GM18951 (cell line): ENCODE results near the gene XPNPEP1.
"Not testable (repeated sequence)": the region's sequence is repeated elsewhere in the genome, so short reads cannot be mapped to it uniquely, and the experiment has no call there.

Source experiments
- POLR2A ChIP-seq: IDR thresholded peaks from 4 replicates; pipeline ENCODE4 v1.6.1; 2011; ENCODE audit warnings: mild to moderate bottlenecking; ENCODE audit not compliant: insufficient read length, insufficient read depth; ENCODE audit errors: extremely low read depth
- in situ Hi-C: fragments of 300-500 bp; cut with MboI; formaldehyde crosslinking; loops from one replicate; pipeline ENCODE4 v1.12.0; 2022; ENCODE audit warnings: low sequenced_read_pairs, mixed read lengths, inconsistent platforms; ENCODE audit not compliant: unreplicated experiment

XPNPEP1 gene

DNA sequence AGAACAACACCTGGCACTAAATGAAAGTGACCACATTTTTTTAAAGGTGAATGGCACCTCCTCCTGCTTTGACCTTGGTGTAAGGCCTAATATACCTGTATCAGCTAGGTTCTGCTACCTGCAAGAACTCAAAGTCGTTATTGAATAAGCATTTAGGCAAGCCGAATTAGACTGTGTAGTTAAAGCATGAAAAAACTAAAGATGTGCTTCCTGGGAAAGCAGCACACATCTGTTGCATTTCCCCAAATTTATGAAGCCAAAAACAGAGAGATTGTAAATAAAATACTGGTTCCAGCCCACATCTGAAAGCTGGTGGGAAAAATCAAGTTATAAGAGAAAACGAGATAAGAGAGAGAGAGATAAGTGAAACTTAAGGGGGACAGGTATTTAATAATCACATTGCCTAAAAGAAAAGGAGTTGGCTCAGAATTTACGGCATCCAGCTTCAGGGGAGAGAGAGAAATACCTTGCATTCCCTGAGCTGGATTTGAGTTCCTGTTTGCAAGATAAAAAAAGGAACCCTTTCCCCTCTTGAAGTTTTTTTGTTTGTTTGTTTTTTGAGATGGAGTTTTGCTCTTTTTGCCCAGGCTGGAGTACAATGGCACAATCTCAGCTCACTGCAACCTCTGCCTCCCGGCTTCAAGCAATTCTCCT is 1.8 kb upstream of the XPNPEP1 start:
- in situ Hi-C loops, result no loop called here
- TF ChIP-seq POLR2A, result no peak

DNA sequence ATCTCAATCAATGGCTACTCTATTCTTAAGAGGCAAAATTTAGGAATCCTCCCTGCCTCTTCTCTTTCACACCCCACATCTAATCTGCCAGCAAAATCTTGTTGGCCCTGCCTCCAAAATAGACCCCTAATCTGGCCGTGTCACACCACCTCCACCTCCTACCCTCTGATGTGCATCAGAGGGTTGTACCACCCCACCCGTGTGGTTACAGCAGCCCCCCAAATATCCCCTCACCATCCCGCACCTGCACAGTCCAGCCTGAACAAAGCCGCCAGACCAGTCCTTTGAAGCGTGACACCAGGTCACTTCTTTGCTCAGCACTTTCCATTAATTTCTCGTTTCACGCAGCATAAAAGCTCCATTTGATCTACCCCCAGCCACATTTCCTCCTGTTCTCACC is 776 bp upstream of the XPNPEP1 start:
- in situ Hi-C loops, result no loop called here
- TF ChIP-seq POLR2A, result no peak

DNA sequence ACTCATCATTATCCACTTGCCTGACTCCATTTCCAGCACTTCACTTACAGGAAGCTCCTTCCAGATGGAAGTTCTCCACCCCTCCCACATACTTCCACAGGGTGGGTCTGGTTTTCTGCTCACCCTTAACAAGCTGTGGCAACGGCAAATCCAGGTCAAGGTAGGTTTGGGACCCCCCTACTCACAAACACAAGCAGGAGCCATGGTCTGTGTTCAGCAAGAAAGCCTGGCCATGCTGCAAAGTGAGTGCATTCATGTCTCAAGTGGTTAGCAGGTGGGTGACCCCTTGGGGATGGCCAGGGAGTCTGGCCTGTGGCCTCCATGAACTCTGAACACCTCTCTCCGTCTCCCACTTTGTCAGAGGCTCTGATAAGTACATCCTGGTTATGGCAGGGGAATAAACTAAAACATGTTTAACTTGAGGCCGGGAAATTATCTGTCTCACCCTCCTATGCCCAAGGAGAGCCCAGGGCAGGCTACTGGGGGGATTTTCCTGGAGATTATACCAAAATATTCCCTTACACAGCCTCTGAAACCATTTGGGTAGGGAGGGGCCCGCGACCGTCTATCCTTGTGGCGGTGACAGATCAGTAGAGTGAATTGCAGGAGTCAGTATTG is 844 bp downstream of the XPNPEP1 start:
- no peak for TF ChIP-seq POLR2A
- in situ Hi-C loops, result no loop called here

DNA sequence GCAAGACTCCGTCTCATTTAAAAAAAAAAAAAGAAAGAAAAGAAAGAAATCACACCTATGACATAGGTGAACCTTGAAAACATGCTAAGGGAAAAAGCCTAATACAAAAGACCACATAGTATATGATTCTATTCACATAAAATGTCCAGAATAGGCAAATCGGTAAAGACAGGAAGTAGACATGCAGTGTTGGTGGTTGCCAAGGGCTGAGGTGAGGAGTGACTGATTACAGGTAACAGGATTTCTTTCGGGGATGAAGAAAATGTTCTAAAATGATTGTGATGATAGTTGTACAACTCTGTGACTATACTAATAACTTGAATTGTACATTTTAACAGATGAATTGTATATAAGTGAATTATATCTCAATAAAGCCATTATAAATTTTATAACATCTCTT is 3.3 kb downstream of the XPNPEP1 start:
- in situ Hi-C loops, result no loop called here
- TF ChIP-seq POLR2A, result no peak

DNA sequence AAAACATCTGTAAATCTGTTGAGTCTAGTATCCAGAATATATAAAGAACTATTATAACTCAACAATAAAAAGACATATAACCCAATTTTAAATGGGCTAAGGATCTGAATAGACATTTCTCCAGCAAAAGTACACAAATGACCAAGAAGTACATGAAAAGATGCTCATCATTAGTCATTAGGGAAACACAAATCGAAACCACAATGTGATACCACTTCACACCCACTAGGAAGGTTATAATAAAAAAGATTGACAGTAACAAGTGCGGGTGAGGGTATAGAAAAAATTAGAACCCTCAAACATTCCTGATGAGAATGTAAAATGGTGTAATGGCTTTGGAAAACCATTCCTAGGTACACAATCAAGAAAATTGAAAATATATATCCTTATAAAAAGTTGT is 4.1 kb downstream of the XPNPEP1 start:
- TF ChIP-seq POLR2A, result no peak
- in situ Hi-C loops, result no loop called here

DNA sequence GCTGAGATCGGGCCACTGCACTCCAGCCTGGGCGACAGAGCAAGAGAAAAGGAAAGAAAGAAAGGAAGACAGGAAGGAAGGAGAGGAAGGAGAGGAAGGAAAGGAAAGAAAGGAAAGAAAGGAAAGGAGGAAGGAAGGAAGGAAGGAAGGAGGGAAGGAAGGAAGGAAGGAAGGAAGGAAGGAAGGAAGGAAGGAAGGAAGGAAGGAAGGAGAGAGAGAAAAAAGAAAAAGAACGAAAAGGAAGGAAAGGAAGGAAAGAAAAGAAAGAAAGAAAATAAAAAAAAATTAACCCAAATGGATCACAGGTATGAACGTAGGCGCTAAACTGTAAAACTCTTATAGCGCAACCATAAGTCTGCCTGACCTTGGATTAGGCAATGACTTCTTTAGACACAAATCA is 4.6 kb downstream of the XPNPEP1 start:
- in situ Hi-C loops, result not testable (repeated sequence)

DNA sequence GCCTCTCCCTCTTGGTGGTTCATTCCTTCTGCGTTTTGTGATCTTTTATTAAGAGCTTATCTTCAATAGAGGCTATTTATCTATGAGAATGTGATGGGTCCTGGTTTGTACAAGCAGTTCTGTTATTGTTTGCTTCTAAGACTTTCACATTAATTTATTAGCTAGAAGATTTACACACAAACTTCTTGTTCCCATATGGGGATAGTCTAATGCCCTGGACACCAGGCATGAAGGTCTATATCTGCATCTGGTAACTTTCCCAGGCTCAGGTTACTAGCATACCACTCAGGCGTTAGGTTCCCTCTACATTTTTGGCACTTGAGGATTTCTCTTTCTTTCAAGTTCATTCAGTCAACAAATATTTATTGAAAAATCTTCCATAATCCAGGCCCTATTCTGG is 7.7 kb downstream of the XPNPEP1 start:
- no peak for TF ChIP-seq POLR2A

DNA sequence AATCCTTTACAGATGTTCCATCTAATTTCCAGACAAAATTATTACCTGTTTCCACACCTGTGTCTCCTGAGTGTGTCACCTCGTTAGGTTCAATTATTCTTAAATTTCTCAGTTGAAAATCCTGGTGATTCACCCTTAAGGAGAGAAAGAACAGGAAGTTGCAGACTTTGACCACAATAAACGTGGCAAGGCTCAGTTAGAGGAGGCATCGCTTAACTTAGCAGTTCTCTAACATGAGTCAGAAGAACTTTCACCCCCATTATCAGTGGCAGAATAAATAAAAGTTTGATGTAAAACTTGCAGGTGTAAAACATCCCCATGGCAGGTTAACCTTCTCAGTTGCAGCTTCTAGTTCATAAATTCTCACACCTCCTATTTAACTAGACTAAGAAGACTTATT is 8.3 kb downstream of the XPNPEP1 start:
- in situ Hi-C loops, result no loop called here
- no peak for TF ChIP-seq POLR2A

More for the DNA sequence above, 7.7 kb downstream of the XPNPEP1 start:
- in situ Hi-C loops, result no loop called here

DNA sequence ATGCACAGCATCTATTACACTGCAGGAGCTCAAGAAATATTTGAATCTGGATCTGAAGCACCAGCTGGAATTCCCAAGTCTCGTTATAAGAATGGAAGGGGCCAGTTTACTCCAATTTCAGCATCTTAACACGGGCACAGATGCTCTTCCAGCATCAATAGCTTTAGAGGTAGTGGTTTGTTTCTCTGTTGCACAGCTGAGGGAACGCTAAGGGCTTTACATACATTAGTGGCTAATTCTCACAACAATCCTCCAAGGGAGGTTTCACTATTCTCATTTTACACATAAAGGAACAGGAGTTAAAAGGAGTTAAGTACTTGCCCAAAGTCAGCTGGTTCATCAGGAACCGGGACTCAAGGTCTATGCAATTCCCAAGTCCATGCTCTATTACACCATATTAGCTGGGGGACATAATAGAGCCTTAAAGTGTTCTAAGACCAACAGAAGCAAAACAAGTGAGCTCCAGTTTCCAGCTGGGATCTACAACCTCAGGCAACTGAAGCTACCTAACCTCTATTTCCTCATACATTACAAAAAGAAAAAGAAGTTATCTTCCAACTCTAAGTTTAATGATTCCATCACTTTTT is 9.9 kb downstream of the XPNPEP1 start:
- TF ChIP-seq POLR2A, result no peak
- in situ Hi-C loops, result no loop called here

DNA sequence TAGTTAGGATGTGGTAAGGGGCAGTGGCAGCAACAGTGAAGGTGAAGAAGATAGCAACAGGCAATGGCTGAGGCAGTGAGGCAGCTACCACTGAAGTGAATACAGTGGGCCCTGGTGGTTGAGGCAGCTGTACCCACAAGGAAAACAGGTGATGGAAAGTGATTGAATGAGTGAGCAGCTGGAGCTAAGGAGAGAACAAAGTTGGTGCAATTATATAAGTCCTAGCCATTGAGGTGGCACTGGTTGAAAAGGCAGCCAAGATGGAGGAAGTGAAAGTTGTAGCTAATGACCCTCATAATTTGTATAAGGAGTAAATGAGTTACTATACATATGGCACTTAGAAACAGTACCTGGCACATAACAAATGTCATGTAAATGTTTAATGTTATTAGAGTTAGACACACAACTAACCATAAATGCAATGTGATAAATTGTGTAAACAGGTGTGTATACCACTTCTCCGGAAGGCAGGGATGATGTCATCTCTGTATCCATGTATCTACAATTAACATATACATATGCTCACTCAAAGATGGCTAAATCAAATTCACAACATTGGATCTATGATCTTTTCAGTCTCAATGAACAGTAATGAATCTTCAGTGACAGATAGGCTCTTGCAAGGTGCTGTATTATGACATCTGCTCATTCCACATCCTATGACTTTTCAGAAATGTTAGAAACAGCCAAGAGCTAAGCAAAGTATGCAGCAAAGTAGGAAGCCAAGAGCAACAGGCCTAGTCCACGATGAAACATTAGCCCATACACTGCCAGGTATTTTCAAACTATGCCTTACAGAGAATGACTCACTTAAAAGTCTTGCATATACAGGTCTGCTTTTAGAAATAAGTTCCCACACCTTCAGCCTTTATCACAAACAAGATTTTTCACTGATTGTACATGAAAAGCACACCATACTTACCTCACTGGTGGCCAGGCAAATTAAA is 10.7 kb downstream of the XPNPEP1 start:
- no peak for TF ChIP-seq POLR2A
- in situ Hi-C loops, result no loop called here

DNA sequence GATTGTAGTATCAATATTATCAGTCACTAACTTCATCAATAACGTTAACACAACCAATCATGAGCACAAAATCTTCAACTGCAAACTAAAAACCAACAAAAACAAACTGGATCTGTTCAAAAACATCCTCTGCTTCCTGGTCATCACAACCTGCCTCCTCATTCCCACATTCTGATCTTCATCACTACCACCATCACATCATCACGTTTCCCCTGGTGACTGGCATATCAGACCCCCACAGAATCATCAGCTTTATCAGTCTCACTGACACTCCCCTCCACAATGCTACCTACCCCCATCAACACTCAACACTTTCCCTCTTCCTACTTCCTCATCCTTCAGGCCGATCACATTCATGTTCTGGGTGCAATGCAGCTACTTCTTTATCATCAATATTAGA is 11.4 kb downstream of the XPNPEP1 start:
- in situ Hi-C loops, result no loop called here

DNA sequence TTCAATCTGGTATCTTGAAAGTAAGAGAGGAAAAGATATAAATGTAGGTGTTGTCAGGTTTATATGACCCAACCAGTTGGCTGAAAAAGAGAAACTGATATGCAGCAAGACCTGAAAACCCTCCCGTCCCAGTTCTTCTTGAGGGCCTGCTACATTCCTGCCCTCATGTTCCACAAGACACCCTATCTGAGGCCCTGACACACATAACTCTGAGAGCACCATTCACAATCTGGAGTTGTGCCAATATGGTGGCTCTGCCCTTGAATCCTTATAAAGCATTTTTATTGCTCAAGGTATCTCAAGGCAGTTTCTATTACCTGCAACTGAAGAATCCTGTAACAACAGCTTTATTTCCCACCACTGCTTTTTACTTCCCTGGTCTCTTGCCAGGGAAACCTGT is 17.0 kb downstream of the XPNPEP1 start:
- TF ChIP-seq POLR2A, result no peak

More for the DNA sequence above, 11.4 kb downstream of the XPNPEP1 start:
- no peak for TF ChIP-seq POLR2A

DNA sequence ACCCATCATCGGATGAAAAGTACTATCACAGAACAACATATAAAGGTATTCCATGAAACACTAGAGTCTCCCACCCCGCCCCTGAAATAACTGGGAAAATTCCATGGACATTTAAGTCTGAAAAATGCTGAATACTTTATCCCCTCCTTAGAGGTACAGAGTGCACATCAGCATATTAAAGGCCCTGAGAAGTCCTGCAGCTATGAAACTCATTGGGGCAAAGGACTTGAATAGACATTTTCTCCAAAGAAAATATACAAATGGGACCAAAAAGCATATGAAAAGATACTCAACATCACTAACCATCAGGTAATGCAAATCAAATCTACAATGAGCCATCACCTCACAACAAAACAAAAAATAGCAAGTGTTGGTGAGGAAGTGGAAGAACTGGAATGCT is 18.9 kb downstream of the XPNPEP1 start:
- in situ Hi-C loops, result no loop called here
- no peak for TF ChIP-seq POLR2A

More for the DNA sequence above, 17.0 kb downstream of the XPNPEP1 start:
- in situ Hi-C loops, result no loop called here
